GM23338 (cell line): ENCODE measurements around the gene DIAPH3. TPM values are rescaled to one million over a fixed set of nuclear protein-coding genes. Genes with fewer than 3 reads are reported as not detected.
A peak's percentile ranks its signal among the peaks of the same experiment; 100 is the strongest.

Experiments
- ATAC-seq: fragments of 200-7000 bp; cut with Tn5 transposase; 3 replicates; pipeline ENCODE4 v1.9.1; 2020
- DNase-seq: peaks from one replicate; pipeline ENCODE4 v3.0.0-alpha.2; 2015; ENCODE audit warnings: low spot score
- H2AFZ ChIP-seq: fragments of 200-600 bp; sonication (generic); 2 replicates; pipeline ENCODE4 v1.8.0; 2016; ENCODE audit warnings: antibody characterized with exemption, mild to moderate bottlenecking, moderate library complexity
- H3F3A ChIP-seq: fragments of 200-600 bp; sonication (generic); replicated peaks from 2 replicates; pipeline ENCODE4 v1.8.0; 2017; ENCODE audit warnings: antibody characterized with exemption, mixed run types, low read depth
- H3K27ac ChIP-seq: fragments of 200-600 bp; sonication (generic); 2 replicates; pipeline ENCODE4 v1.6.1; 2016; ENCODE audit warnings: low read depth
- H3K27me3 ChIP-seq: fragments of 200-600 bp; sonication (generic); 2 replicates; pipeline ENCODE4 v1.8.0; 2016; ENCODE audit warnings: mild to moderate bottlenecking, mixed run types, moderate library complexity; ENCODE audit not compliant: insufficient read depth
- H3K36me3 ChIP-seq: fragments of 200-600 bp; sonication (generic); 2 replicates; pipeline ENCODE4 v1.8.0; 2016; ENCODE audit warnings: mild to moderate bottlenecking; ENCODE audit not compliant: insufficient read depth
- H3K4me1 ChIP-seq: fragments of 200-600 bp; sonication (generic); 2 replicates; pipeline ENCODE4 v1.8.0; 2016; ENCODE audit warnings: mild to moderate bottlenecking, moderate library complexity; ENCODE audit not compliant: insufficient read depth
- H3K4me2 ChIP-seq: fragments of 200-600 bp; sonication (generic); 2 replicates; pipeline ENCODE4 v1.7.1; 2017; ENCODE audit warnings: mixed run types
- H3K4me3 ChIP-seq: fragments of 200-600 bp; sonication (generic); 2 replicates; pipeline ENCODE4 v1.6.1; 2016; ENCODE audit warnings: mixed run types
- H3K79me2 ChIP-seq: fragments of 200-600 bp; sonication (generic); replicated peaks from 2 replicates; pipeline ENCODE4 v1.8.0; 2017; ENCODE audit warnings: mild to moderate bottlenecking; ENCODE audit not compliant: insufficient read depth
- H3K9me2 ChIP-seq: fragments of 200-600 bp; sonication (generic); 2 replicates; pipeline ENCODE4 v1.8.0; 2017; ENCODE audit not compliant: insufficient read depth
- H4K20me1 ChIP-seq: fragments of 200-600 bp; sonication (generic); replicated peaks from 2 replicates; pipeline ENCODE4 v1.8.0; 2017; ENCODE audit warnings: mild to moderate bottlenecking; ENCODE audit not compliant: insufficient read depth
- H3K27ac Mint-ChIP-seq: 2 replicates; pipeline ENCODE4 v1.8.0; 2020; ENCODE audit warnings: inconsistent platforms, mild to moderate bottlenecking, moderate library complexity, mixed read lengths
- H3K27me3 Mint-ChIP-seq: 3 replicates; pipeline ENCODE4 v1.8.0; 2022; ENCODE audit warnings: low read depth, mild to moderate bottlenecking, moderate library complexity, mixed read lengths, inconsistent platforms; ENCODE audit not compliant: insufficient read depth, poor library complexity
- H3K36me3 Mint-ChIP-seq: 3 replicates; pipeline ENCODE4 v1.8.0; 2021; ENCODE audit warnings: low read depth, mild to moderate bottlenecking, inconsistent platforms, moderate library complexity, mixed read lengths
- H3K4me1 Mint-ChIP-seq: 3 replicates; pipeline ENCODE4 v1.8.0; 2020; ENCODE audit warnings: mild to moderate bottlenecking, inconsistent platforms, mixed read lengths
- H3K4me3 Mint-ChIP-seq: 3 replicates; pipeline ENCODE4 v1.8.0; 2021; ENCODE audit warnings: moderate library complexity, mild to moderate bottlenecking, inconsistent platforms, mixed read lengths
- H3K9me3 Mint-ChIP-seq: 3 replicates; pipeline ENCODE4 v1.8.0; 2020; ENCODE audit warnings: moderate library complexity, mild to moderate bottlenecking, inconsistent platforms, mixed read lengths
- CREB1 ChIP-seq: fragments of 250-450 bp; sonication (Bioruptor Pico); IDR thresholded peaks from 2 replicates; pipeline ENCODE4 v1.5.0; 2020; ENCODE audit warnings: low read depth, mild to moderate bottlenecking, moderate library complexity
- EZH2 ChIP-seq: fragments of 200-600 bp; sonication (generic); IDR thresholded peaks from one replicate; pipeline ENCODE4 v1.8.0; 2017; ENCODE audit warnings: antibody characterized with exemption, mild to moderate bottlenecking, low read depth; ENCODE audit not compliant: unreplicated experiment
- EZH2phosphoT487 ChIP-seq: fragments of 200-600 bp; sonication (generic); IDR thresholded peaks from one replicate; pipeline ENCODE4 v1.8.1; 2018; ENCODE audit warnings: antibody characterized with exemption; ENCODE audit not compliant: unreplicated experiment
- JUNB ChIP-seq: IDR thresholded peaks from one replicate; pipeline ENCODE4 v1.6.1; 2016; ENCODE audit warnings: antibody characterized with exemption; ENCODE audit not compliant: unreplicated experiment
- NANOG ChIP-seq: IDR thresholded peaks from 2 replicates; pipeline ENCODE4 v1.6.1; 2016; ENCODE audit warnings: antibody characterized with exemption, borderline replicate concordance
- STAT1 ChIP-seq: IDR thresholded peaks from one replicate; pipeline ENCODE4 v1.6.1; 2016; ENCODE audit warnings: antibody characterized with exemption; ENCODE audit not compliant: unreplicated experiment
- ZNF331 ChIP-seq: fragments of 250-450 bp; sonication (Bioruptor Pico); IDR thresholded peaks from 2 replicates; pipeline ENCODE4 v1.5.0; 2020; ENCODE audit warnings: low read depth, mild to moderate bottlenecking, moderate library complexity
- polyA plus RNA-seq: library from polyadenylated mRNA; unstranded; fragments of >200 nt; fragmentation: Nextera tagmentation; extraction: Ambion mirVana; gene quantifications from 2 replicates; pipeline ENCODE4 v1.2.1, GENCODE V29; 2016
- total RNA-seq: library from RNA; depleted of rRNA; stranded (reverse); fragments of >200 nt; shearing (Covaris generic); gene quantifications from 2 replicates; pipeline ENCODE4 v1.2.3, GENCODE V29; 2014
- TF ChIP-seq, protein P1 (sequence below): IDR thresholded peaks from 2 replicates; pipeline ENCODE4 v1.6.1; 2016; ENCODE audit warnings: antibody characterized with exemption
- TF ChIP-seq, protein P2 (sequence below): fragments of 250-450 bp; sonication (Bioruptor Pico); IDR thresholded peaks from 2 replicates; pipeline ENCODE4 v1.5.0; 2020; ENCODE audit warnings: mild to moderate bottlenecking, moderate library complexity

DIAPH3 gene
- total and polyA plus RNA-seq, 2 experiments from 2014 or later: 23.4 to 30.2 TPM

DNA sequence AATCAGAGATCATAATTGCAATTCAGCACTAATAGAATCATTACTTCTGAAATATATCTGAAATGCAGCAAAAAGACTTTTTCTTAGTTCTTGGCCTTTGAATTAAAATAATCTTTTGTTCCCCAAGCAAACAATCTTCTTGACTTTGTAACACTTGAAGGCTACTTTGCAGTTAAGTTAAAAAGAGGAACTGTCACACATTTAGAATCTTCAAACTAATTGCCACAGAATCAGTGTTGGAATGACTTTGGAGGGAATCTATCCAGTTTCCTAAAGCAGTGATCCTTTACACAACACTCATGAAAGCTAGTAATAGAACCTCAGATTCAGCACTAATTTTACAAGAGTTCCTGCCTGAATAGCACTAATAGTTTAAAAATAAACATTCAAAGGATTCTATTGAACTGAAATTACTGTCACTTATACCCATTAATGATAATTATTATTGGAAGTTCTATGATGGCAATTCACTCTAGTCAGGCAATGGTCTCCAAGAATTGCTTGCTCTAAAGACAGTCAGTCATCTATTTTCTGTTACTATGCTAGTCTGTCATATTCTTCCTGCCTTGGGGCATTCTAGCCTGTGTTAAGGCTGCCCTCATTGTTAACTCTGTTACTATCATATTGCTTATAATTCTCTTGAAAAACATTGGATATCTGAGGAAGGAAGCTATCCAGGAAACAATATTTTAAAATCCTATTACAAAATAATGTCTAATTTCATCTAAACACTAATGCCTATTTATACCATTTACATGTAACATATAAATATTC lies 362.4 kb downstream of the DIAPH3 start (continued):
- TF ChIP-seq, protein P1, sequence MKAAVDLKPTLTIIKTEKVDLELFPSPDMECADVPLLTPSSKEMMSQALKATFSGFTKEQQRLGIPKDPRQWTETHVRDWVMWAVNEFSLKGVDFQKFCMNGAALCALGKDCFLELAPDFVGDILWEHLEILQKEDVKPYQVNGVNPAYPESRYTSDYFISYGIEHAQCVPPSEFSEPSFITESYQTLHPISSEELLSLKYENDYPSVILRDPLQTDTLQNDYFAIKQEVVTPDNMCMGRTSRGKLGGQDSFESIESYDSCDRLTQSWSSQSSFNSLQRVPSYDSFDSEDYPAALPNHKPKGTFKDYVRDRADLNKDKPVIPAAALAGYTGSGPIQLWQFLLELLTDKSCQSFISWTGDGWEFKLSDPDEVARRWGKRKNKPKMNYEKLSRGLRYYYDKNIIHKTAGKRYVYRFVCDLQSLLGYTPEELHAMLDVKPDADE: no peak
- TF ChIP-seq STAT1 (no peak), NANOG (no peak), ZNF331 (CRISPR knock-in tag) (no peak), CREB1 (CRISPR knock-in tag) (no peak), EZH2phosphoT487 (no peak)

DNA sequence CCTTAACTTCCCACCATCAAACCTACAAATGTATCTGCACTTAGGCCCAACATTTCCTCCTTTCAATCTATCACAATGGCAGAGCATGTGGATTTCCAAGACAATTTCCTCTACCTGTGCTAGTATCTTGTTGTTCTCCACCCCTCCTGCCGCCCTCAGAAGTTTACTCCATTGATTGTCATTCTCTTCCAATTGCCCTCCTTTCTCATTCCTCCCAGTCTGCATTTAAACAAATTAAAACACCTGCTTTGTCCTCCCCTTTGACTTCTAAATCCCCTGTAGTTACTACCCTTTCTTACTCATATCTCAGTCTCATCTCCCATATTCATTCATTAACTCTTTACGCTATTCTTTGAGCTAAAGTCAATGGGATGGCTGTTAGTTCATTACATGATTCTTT lies 370.6 kb downstream of the DIAPH3 start:
- no peaks in the 10 kb centered on the region for H3K79me2 ChIP-seq
- H3K36me3 ChIP-seq: no peaks in the 10 kb centered on the region
- H3K4me1 Mint-ChIP-seq: peaks cover 15% of the 10 kb centered on the region
- H3K4me3 ChIP-seq: no peak overlapping the region
- ATAC-seq (peak; percentile 88), DNase-seq (peak; percentile 64)
- H2AFZ ChIP-seq: no peak overlapping the region
- peaks cover 40% of the 10 kb centered on the region for H3K4me1 ChIP-seq
- H3K9me2 ChIP-seq: peaks cover 12% of the 10 kb centered on the region
- H3K27me3 ChIP-seq: no peaks in the 10 kb centered on the region
- H3K4me2 ChIP-seq: no peak overlapping the region
- no peaks in the 10 kb centered on the region for H4K20me1 ChIP-seq
- H3K36me3 Mint-ChIP-seq: no peaks in the 10 kb centered on the region
- TF ChIP-seq NANOG: peak; percentile 90
- no peak for TF ChIP-seq JUNB
- no peaks in the 10 kb centered on the region; the same call in 1 of the 2 replicates for H3F3A ChIP-seq
- H3K4me3 Mint-ChIP-seq: no peak overlapping the region
- no peaks in the 10 kb centered on the region for H3K9me3 Mint-ChIP-seq
- H3K27ac Mint-ChIP-seq: no peak overlapping the region
- H3K27me3 Mint-ChIP-seq: no peaks in the 10 kb centered on the region
- peak overlapping the region; percentile 82 for H3K27ac ChIP-seq

DNA sequence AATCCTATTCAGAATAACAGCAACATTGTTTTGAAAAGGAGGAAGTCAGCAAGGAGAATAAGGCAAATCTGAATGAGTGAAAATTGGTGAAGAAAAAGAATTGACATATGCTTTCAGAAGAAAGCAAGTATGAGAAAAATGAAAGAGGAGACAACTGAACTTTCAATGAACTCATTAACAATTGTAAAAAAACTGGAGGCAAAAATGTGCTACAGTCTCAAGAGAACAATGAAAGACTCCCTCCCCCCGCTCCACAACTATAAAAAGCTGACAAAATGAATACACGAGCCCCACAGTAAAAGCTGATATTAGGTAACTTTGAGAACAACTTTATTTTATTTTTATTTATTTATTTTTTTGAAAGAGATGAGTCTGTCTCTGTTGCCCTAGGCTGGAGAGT lies 373.1 kb downstream of the DIAPH3 start:
- Histone ChIP-seq H3K4me2 (peak overlapping the region; percentile 49; the same call in 1 of the 2 replicates), H2AFZ (no peak overlapping the region), H3K9me2 (peaks cover 12% of the 10 kb centered on the region), H3K79me2 (no peaks in the 10 kb centered on the region), H3K4me1 (peaks cover 46% of the 10 kb centered on the region), H3F3A (no peaks in the 10 kb centered on the region; the same call in 1 of the 2 replicates), H4K20me1 (no peaks in the 10 kb centered on the region), H3K27ac (no peak overlapping the region), H3K4me3 (no peak overlapping the region), H3K36me3 (no peaks in the 10 kb centered on the region), H3K27me3 (no peaks in the 10 kb centered on the region)
- H3K27me3 Mint-ChIP-seq: no peaks in the 10 kb centered on the region
- ATAC-seq (no peak), DNase-seq (no peak)
- H3K9me3 Mint-ChIP-seq: no peaks in the 10 kb centered on the region
- H3K4me1 Mint-ChIP-seq: peaks cover 15% of the 10 kb centered on the region
- H3K36me3 Mint-ChIP-seq: no peaks in the 10 kb centered on the region
- H3K27ac Mint-ChIP-seq: peak overlapping the region; percentile 27; the same call in 1 of the 2 replicates
- H3K4me3 Mint-ChIP-seq: no peak overlapping the region
- TF ChIP-seq EZH2: no peak
- TF ChIP-seq, protein P1: no peak
- no peak for TF ChIP-seq JUNB
- TF ChIP-seq, protein P2, sequence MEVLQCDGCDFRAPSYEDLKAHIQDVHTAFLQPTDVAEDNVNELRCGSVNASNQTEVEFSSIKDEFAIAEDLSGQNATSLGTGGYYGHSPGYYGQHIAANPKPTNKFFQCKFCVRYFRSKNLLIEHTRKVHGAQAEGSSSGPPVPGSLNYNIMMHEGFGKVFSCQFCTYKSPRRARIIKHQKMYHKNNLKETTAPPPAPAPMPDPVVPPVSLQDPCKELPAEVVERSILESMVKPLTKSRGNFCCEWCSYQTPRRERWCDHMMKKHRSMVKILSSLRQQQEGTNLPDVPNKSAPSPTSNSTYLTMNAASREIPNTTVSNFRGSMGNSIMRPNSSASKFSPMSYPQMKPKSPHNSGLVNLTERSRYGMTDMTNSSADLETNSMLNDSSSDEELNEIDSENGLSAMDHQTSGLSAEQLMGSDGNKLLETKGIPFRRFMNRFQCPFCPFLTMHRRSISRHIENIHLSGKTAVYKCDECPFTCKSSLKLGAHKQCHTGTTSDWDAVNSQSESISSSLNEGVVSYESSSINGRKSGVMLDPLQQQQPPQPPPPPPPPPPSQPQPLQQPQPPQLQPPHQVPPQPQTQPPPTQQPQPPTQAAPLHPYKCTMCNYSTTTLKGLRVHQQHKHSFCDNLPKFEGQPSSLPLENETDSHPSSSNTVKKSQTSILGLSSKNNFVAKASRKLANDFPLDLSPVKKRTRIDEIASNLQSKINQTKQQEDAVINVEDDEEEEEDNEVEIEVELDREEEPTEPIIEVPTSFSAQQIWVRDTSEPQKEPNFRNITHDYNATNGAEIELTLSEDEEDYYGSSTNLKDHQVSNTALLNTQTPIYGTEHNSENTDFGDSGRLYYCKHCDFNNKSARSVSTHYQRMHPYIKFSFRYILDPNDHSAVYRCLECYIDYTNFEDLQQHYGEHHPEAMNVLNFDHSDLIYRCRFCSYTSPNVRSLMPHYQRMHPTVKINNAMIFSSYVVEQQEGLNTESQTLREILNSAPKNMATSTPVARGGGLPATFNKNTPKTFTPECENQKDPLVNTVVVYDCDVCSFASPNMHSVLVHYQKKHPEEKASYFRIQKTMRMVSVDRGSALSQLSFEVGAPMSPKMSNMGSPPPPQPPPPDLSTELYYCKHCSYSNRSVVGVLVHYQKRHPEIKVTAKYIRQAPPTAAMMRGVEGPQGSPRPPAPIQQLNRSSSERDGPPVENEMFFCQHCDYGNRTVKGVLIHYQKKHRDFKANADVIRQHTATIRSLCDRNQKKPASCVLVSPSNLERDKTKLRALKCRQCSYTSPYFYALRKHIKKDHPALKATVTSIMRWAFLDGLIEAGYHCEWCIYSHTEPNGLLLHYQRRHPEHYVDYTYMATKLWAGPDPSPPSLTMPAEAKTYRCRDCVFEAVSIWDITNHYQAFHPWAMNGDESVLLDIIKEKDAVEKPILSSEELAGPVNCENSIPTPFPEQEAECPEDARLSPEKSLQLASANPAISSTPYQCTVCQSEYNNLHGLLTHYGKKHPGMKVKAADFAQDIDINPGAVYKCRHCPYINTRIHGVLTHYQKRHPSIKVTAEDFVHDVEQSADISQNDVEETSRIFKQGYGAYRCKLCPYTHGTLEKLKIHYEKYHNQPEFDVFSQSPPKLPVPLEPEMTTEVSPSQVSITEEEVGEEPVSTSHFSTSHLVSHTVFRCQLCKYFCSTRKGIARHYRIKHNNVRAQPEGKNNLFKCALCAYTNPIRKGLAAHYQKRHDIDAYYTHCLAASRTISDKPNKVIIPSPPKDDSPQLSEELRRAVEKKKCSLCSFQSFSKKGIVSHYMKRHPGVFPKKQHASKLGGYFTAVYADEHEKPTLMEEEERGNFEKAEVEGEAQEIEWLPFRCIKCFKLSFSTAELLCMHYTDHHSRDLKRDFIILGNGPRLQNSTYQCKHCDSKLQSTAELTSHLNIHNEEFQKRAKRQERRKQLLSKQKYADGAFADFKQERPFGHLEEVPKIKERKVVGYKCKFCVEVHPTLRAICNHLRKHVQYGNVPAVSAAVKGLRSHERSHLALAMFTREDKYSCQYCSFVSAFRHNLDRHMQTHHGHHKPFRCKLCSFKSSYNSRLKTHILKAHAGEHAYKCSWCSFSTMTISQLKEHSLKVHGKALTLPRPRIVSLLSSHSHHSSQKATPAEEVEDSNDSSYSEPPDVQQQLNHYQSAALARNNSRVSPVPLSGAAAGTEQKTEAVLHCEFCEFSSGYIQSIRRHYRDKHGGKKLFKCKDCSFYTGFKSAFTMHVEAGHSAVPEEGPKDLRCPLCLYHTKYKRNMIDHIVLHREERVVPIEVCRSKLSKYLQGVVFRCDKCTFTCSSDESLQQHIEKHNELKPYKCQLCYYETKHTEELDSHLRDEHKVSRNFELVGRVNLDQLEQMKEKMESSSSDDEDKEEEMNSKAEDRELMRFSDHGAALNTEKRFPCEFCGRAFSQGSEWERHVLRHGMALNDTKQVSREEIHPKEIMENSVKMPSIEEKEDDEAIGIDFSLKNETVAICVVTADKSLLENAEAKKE (CRISPR knock-in tag): no peak
- TF ChIP-seq EZH2phosphoT487: no peak
